Ishikawa (cell line): ENCODE measurements around the gene LYPD3.

Experiments
- CEBPB ChIP-seq: IDR thresholded peaks from 2 replicates; pipeline ENCODE4 v1.6.1; 2012
- CREB1 ChIP-seq: IDR thresholded peaks from 2 replicates; pipeline ENCODE4 v1.6.1; 2012; ENCODE audit warnings: low read depth
- EGR1 ChIP-seq: IDR thresholded peaks from 2 replicates; pipeline ENCODE4 v1.6.1; 2012
- EP300 ChIP-seq: IDR thresholded peaks from 2 replicates; pipeline ENCODE4 v1.6.1; 2012; ENCODE audit warnings: borderline replicate concordance
- FOXM1 ChIP-seq: IDR thresholded peaks from 2 replicates; pipeline ENCODE4 v1.6.1; 2012; ENCODE audit warnings: low read depth, borderline replicate concordance
- MAX ChIP-seq: IDR thresholded peaks from 2 replicates; pipeline ENCODE4 v1.6.1; 2012
- NFIC ChIP-seq: IDR thresholded peaks from 2 replicates; pipeline ENCODE4 v1.6.1; 2012
- RAD21 ChIP-seq: IDR thresholded peaks from 2 replicates; pipeline ENCODE4 v1.6.1; 2012; ENCODE audit warnings: low read depth
- REST ChIP-seq: IDR thresholded peaks from 2 replicates; pipeline ENCODE4 v1.6.1; 2012; ENCODE audit warnings: low read depth, mild to moderate bottlenecking
- TAF1 ChIP-seq: IDR thresholded peaks from 2 replicates; pipeline ENCODE4 v1.6.1; 2012; ENCODE audit warnings: low read depth, mild to moderate bottlenecking
- TCF12 ChIP-seq: IDR thresholded peaks from 2 replicates; pipeline ENCODE4 v1.6.1; 2012; ENCODE audit warnings: low read depth
- TEAD4 ChIP-seq: IDR thresholded peaks from 2 replicates; pipeline ENCODE4 v1.6.1; 2012
- USF1 ChIP-seq: IDR thresholded peaks from 2 replicates; pipeline ENCODE4 v1.6.1; 2012
- YY1 ChIP-seq: IDR thresholded peaks from 2 replicates; pipeline ENCODE4 v1.6.1; 2012; ENCODE audit warnings: low read depth
- ZBTB7A ChIP-seq: IDR thresholded peaks from 2 replicates; pipeline ENCODE4 v1.6.1; 2012; ENCODE audit warnings: low read depth

LYPD3 gene

GRCh38 chr19:43490759-43491158 is 25.4 kb upstream of the LYPD3 start:
- TF ChIP-seq ZBTB7A = no peak
- no peak for TF ChIP-seq EP300
- no peak for TF ChIP-seq YY1
- TF ChIP-seq USF1 = no peak
- TF ChIP-seq REST = no peak
- no peak for TF ChIP-seq RAD21
- no peak for TF ChIP-seq TAF1
- TF ChIP-seq FOXM1 = no peak
- TF ChIP-seq TCF12 = no peak
- TF ChIP-seq NFIC = no peak
- no peak for TF ChIP-seq TEAD4
- no peak for TF ChIP-seq CEBPB
- TF ChIP-seq MAX = no peak
- TF ChIP-seq EGR1 = no peak

GRCh38 chr19:43489979-43490599 is 24.7 kb upstream of the LYPD3 start:
- TF ChIP-seq YY1 (no peak), EP300 (no peak), REST (no peak), FOXM1 (no peak), TCF12 (no peak), RAD21 (no peak), EGR1 (no peak), TAF1 (no peak), NFIC (no peak), USF1 (no peak), CREB1 (no peak), CEBPB (no peak), MAX (no peak)

- no peak for TF ChIP-seq NFIC
- no peak for TF ChIP-seq MAX
- TF ChIP-seq USF1 = no peak
- TF ChIP-seq YY1 = no peak
- no peak for TF ChIP-seq EGR1
- TF ChIP-seq FOXM1 = no peak
- no peak for TF ChIP-seq RAD21
- no peak for TF ChIP-seq ZBTB7A
- TF ChIP-seq TAF1 = no peak
- TF ChIP-seq TEAD4 = no peak
- TF ChIP-seq CREB1 = no peak
- no peak for TF ChIP-seq TCF12
- no peak for TF ChIP-seq EP300
- TF ChIP-seq CEBPB = no peak
- no peak for TF ChIP-seq REST
These were observed 23.9 kb upstream of the LYPD3 start for GRCh38 chr19:43489310-43489709.

- TF ChIP-seq YY1 (no peak), USF1 (no peak), ZBTB7A (no peak), TCF12 (no peak), TAF1 (no peak), CREB1 (no peak), RAD21 (no peak), TEAD4 (no peak), REST (no peak), FOXM1 (no peak), NFIC (no peak), MAX (no peak), EP300 (no peak)
These were observed 22.8 kb upstream of the LYPD3 start for GRCh38 chr19:43488179-43488578.
